COLO668 (cell line): ENCODE data around the gene ITGB3.
"Not testable (repeated sequence)": the region's sequence is repeated elsewhere in the genome, so short reads cannot be mapped to it uniquely, and the experiment has no call there.

Experiments
- DNase-seq: peaks from one replicate; lab custom pipeline; 2025; ENCODE audit not compliant: unreplicated experiment; lab: John Stamatoyannopoulos, UW

Gene ITGB3

GRCh38 chr17:47243737-47244598, 9.7 kb upstream of the ITGB3 start:
- DNase-seq = no peak

- no peak for DNase-seq
Measured at GRCh38 chr17:47244697-47245096, 8.9 kb upstream of the ITGB3 start.

GRCh38 chr17:47246120-47246519, 7.5 kb upstream of the ITGB3 start:
- DNase-seq = no peak

GRCh38 chr17:47250855-47251254, 2.8 kb upstream of the ITGB3 start:
- no peak for DNase-seq

- DNase-seq = no peak
Measured at GRCh38 chr17:47251421-47251940, 2.1 kb upstream of the ITGB3 start.

- DNase-seq = no peak
Measured at GRCh38 chr17:47252209-47252608, 1.4 kb upstream of the ITGB3 start.

- no peak for DNase-seq
Measured at GRCh38 chr17:47252766-47253512, 688 bp upstream of the ITGB3 start.

GRCh38 chr17:47254403-47254943, 846 bp downstream of the ITGB3 start:
- DNase-seq = no peak

- DNase-seq = no peak
Measured at GRCh38 chr17:47257651-47258339, 4.2 kb downstream of the ITGB3 start.

- no peak for DNase-seq
Measured at GRCh38 chr17:47262586-47262985, 9.0 kb downstream of the ITGB3 start.

- DNase-seq = no peak
Measured at GRCh38 chr17:47264166-47264565, 10.5 kb downstream of the ITGB3 start.

- no peak for DNase-seq
Measured at GRCh38 chr17:47265983-47266541, 12.4 kb downstream of the ITGB3 start.

- no peak for DNase-seq
Measured at GRCh38 chr17:47266782-47267181, 13.2 kb downstream of the ITGB3 start.

- DNase-seq = no peak
Measured at GRCh38 chr17:47267354-47267828, 13.8 kb downstream of the ITGB3 start.

GRCh38 chr17:47268964-47269363, 15.3 kb downstream of the ITGB3 start:
- not testable (repeated sequence) for DNase-seq

- not testable (repeated sequence) for DNase-seq
Measured at GRCh38 chr17:47269561-47270280, 16.1 kb downstream of the ITGB3 start.

GRCh38 chr17:47270946-47271705, 17.5 kb downstream of the ITGB3 start:
- DNase-seq = no peak

GRCh38 chr17:47272491-47272890, 18.9 kb downstream of the ITGB3 start:
- DNase-seq = no peak

- DNase-seq = no peak
Measured at GRCh38 chr17:47273245-47273644, 19.6 kb downstream of the ITGB3 start.
